HEK293 (cell line): ENCODE data around the gene PACS1.

Experiments
- CTCF ChIA-PET: fragments of 350-600 bp; formaldehyde crosslinking; extraction: SDS; loops from one replicate; lab custom pipeline; 2021; ENCODE audit warnings: antibody characterized with exemption; lab: Yijun Ruan, JAX
- POLR2A ChIA-PET: fragments of 300-600 bp; formaldehyde crosslinking; extraction: SDS; loops from one replicate; lab custom pipeline; 2020; ENCODE audit warnings: antibody characterized with exemption, inconsistent platforms; lab: Yijun Ruan, JAX
- H3K27ac ChIP-seq: fragments of 200-500 bp; sonication (Bioruptor generic); 2 replicates; pipeline ENCODE4 v1.5.1; 2014; ENCODE audit warnings: low read depth, low read length, control low read depth, inconsistent platforms; ENCODE audit errors: extremely low read depth
- H3K36me3 ChIP-seq, 2 experiments: fragments of 200-500 bp in 1 of 2; sonication (Bioruptor generic) in 1 of 2; 1 replicate in 1 of 2; 2 replicates in 1 of 2; pipeline ENCODE4 v1.5.1; 2014 to 2017; ENCODE audit warnings: inconsistent platforms in 2 of 2, low read length in 2 of 2; ENCODE audit not compliant: control insufficient read depth in 2 of 2, insufficient read depth in 1 of 2
- H3K4me1 ChIP-seq: fragments of 200-500 bp; sonication (Bioruptor generic); 2 replicates; pipeline ENCODE4 v1.5.1; 2014; ENCODE audit warnings: mild to moderate bottlenecking, low read length, inconsistent platforms; ENCODE audit not compliant: control insufficient read depth, insufficient read depth
- H3K4me3 ChIP-seq: 2 replicates; pipeline ENCODE4 v1.5.1; 2011; ENCODE audit warnings: low read depth, mild to moderate bottlenecking, control low read depth, low read length, moderate library complexity
- H3K9me3 ChIP-seq: fragments of 200-500 bp; sonication (Bioruptor generic); 2 replicates; pipeline ENCODE4 v1.5.1; 2014; ENCODE audit warnings: low read depth, low read length, inconsistent platforms; ENCODE audit not compliant: control insufficient read depth, insufficient read depth
- BCL11B ChIP-seq: fragments of 450-650 bp; formaldehyde crosslinking; IDR thresholded peaks from 2 replicates; pipeline ENCODE4 v1.5.1; 2016; ENCODE audit warnings: low read depth, missing biosample characterization, missing genetic modification characterization
- EGR2 ChIP-seq: fragments of 450-650 bp; formaldehyde crosslinking; IDR thresholded peaks from 2 replicates; pipeline ENCODE4 v1.5.1; 2016; ENCODE audit warnings: low read depth, missing biosample characterization, missing genetic modification characterization
- HOXC10 ChIP-seq: sonication (generic); formaldehyde crosslinking; IDR thresholded peaks from 2 replicates; pipeline ENCODE4 v1.8.1; 2023; ENCODE audit warnings: mild to moderate bottlenecking, missing genetic modification reagents
- KLF8 ChIP-seq: fragments of 450-650 bp; formaldehyde crosslinking; IDR thresholded peaks from 2 replicates; pipeline ENCODE4 v1.5.1; 2016; ENCODE audit warnings: missing biosample characterization, missing genetic modification characterization
- SCRT1 ChIP-seq: fragments of 450-650 bp; formaldehyde crosslinking; IDR thresholded peaks from 2 replicates; pipeline ENCODE4 v1.5.1; 2016; ENCODE audit warnings: missing biosample characterization, missing genetic modification characterization, borderline replicate concordance
- SCRT2 ChIP-seq: fragments of 450-650 bp; formaldehyde crosslinking; IDR thresholded peaks from 2 replicates; pipeline ENCODE4 v1.5.1; 2016; ENCODE audit warnings: missing biosample characterization, missing genetic modification characterization
- SP3 ChIP-seq: fragments of 450-650 bp; formaldehyde crosslinking; IDR thresholded peaks from 2 replicates; pipeline ENCODE4 v1.5.1; 2016; ENCODE audit warnings: missing biosample characterization, missing genetic modification characterization
- SP7 ChIP-seq: fragments of 450-650 bp; formaldehyde crosslinking; IDR thresholded peaks from 2 replicates; pipeline ENCODE4 v1.5.1; 2016; ENCODE audit warnings: missing biosample characterization, missing genetic modification characterization
- TCF7L2 ChIP-seq: IDR thresholded peaks from 2 replicates; pipeline ENCODE4 v1.6.1; 2011; ENCODE audit warnings: low read depth, mild to moderate bottlenecking, inconsistent platforms, low read length, moderate library complexity, borderline replicate concordance
- ZFP41 ChIP-seq: fragments of 450-650 bp; formaldehyde crosslinking; IDR thresholded peaks from 2 replicates; pipeline ENCODE4 v1.5.1; 2016; ENCODE audit warnings: missing biosample characterization, missing genetic modification characterization, borderline replicate concordance
- ZNF132 ChIP-seq: fragments of 450-650 bp; formaldehyde crosslinking; IDR thresholded peaks from 2 replicates; pipeline ENCODE4 v1.5.1; 2017; ENCODE audit warnings: missing biosample characterization, missing genetic modification characterization, borderline replicate concordance
- ZNF2 ChIP-seq: fragments of 450-650 bp; formaldehyde crosslinking; IDR thresholded peaks from 2 replicates; pipeline ENCODE4 v1.5.1; 2016; ENCODE audit warnings: missing biosample characterization, missing genetic modification characterization
- ZNF274 ChIP-seq, 2 experiments: fragments of 200-500 bp in 1 of 2; fragments of 450-650 bp in 1 of 2; sonication (Bioruptor generic) in 1 of 2; formaldehyde crosslinking in 1 of 2; IDR thresholded peaks; 2 replicates each; pipeline versions ENCODE4 v1.5.1 to v1.6.1; 2014 to 2016; ENCODE audit warnings: borderline replicate concordance in 1 of 2, inconsistent platforms in 1 of 2, low read length in 1 of 2, missing biosample characterization in 1 of 2, missing genetic modification characterization in 1 of 2
- ZNF501 ChIP-seq: fragments of 450-650 bp; formaldehyde crosslinking; IDR thresholded peaks from 2 replicates; pipeline ENCODE4 v1.5.1; 2016; ENCODE audit warnings: missing biosample characterization, missing genetic modification characterization
- ZNF548 ChIP-seq: fragments of 450-650 bp; formaldehyde crosslinking; IDR thresholded peaks from 2 replicates; pipeline ENCODE4 v1.5.1; 2016; ENCODE audit warnings: missing biosample characterization, missing genetic modification characterization
- ZNF610 ChIP-seq: fragments of 450-650 bp; formaldehyde crosslinking; IDR thresholded peaks from 2 replicates; pipeline ENCODE4 v1.5.1; 2016; ENCODE audit warnings: missing biosample characterization, missing genetic modification characterization, borderline replicate concordance
- ZNF624 ChIP-seq: fragments of 450-650 bp; formaldehyde crosslinking; IDR thresholded peaks from 2 replicates; pipeline ENCODE4 v1.5.1; 2017; ENCODE audit warnings: missing biosample characterization, missing genetic modification characterization
- ZNF768 ChIP-seq: fragments of 450-650 bp; formaldehyde crosslinking; IDR thresholded peaks from 2 replicates; pipeline ENCODE4 v1.5.1; 2018; ENCODE audit warnings: missing biosample characterization, mild to moderate bottlenecking, missing genetic modification characterization
- TF ChIP-seq, protein P1 (sequence below): fragments of 450-650 bp; formaldehyde crosslinking; IDR thresholded peaks from 2 replicates; pipeline ENCODE4 v1.5.1; 2016; ENCODE audit warnings: missing biosample characterization, missing genetic modification characterization, low read depth
- TF ChIP-seq, protein P2 (sequence below): fragments of 450-650 bp; formaldehyde crosslinking; IDR thresholded peaks from 2 replicates; pipeline ENCODE4 v1.5.1; 2016; ENCODE audit warnings: missing biosample characterization, missing genetic modification characterization
- TF ChIP-seq, protein P3 (sequence below): fragments of 450-650 bp; formaldehyde crosslinking; IDR thresholded peaks from 2 replicates; pipeline ENCODE4 v1.5.1; 2016; ENCODE audit warnings: missing biosample characterization, missing genetic modification characterization

PACS1 gene

DNA sequence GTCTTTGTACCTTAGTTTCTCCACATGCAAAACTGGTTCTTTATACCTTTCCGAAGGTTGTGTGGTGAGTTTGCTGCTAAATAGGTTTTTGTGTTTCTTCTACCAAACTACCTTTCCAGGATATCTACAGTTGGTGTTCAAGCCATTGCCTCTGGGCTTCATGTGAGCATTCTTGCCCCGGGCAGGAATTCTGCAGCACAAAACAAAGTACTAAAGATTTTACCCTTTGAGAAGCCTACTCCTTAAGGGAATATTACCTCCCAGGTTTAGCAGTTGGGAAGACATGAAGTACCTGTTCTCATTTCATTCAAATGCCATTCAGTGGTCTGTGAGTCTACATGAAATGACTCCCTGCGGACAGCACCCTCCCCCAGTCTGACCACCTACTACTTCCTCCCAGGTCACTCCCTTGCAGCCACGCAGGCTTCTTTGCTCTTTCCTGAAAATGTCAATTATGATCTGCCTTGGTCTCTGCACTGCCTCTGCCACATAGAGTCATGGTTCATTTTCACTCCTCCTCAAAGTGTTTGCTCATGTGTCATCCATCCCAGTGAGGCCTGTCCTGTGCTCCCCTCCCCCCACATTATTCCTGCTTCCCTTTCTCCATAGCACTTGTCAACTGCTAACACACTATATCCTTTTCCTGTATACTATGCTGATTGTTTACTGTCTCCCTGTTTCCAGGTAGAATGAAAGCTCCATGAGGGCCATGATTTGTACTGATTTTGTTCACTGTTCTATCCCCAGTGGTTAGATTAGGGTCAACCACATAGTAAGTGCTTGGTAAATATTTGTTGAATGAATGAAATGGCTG is 36.9 kb downstream of the PACS1 start:
- no peak overlapping the region for H3K27ac ChIP-seq
- H3K4me1 ChIP-seq: no peaks in the 10 kb centered on the region; the same call in 1 of the 2 replicates
- TF ChIP-seq SP7 (no peak), ZNF768 (no peak), EGR2 (tag by site-specific recombination) (peak; percentile 37; the same call in 1 of the 2 replicates), BCL11B (tag by site-specific recombination) (no peak)
- TF ChIP-seq, protein P1, sequence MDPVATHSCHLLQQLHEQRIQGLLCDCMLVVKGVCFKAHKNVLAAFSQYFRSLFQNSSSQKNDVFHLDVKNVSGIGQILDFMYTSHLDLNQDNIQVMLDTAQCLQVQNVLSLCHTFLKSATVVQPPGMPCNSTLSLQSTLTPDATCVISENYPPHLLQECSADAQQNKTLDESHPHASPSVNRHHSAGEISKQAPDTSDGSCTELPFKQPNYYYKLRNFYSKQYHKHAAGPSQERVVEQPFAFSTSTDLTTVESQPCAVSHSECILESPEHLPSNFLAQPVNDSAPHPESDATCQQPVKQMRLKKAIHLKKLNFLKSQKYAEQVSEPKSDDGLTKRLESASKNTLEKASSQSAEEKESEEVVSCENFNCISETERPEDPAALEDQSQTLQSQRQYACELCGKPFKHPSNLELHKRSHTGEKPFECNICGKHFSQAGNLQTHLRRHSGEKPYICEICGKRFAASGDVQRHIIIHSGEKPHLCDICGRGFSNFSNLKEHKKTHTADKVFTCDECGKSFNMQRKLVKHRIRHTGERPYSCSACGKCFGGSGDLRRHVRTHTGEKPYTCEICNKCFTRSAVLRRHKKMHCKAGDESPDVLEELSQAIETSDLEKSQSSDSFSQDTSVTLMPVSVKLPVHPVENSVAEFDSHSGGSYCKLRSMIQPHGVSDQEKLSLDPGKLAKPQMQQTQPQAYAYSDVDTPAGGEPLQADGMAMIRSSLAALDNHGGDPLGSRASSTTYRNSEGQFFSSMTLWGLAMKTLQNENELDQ: no peak
- TF ChIP-seq, protein P2, sequence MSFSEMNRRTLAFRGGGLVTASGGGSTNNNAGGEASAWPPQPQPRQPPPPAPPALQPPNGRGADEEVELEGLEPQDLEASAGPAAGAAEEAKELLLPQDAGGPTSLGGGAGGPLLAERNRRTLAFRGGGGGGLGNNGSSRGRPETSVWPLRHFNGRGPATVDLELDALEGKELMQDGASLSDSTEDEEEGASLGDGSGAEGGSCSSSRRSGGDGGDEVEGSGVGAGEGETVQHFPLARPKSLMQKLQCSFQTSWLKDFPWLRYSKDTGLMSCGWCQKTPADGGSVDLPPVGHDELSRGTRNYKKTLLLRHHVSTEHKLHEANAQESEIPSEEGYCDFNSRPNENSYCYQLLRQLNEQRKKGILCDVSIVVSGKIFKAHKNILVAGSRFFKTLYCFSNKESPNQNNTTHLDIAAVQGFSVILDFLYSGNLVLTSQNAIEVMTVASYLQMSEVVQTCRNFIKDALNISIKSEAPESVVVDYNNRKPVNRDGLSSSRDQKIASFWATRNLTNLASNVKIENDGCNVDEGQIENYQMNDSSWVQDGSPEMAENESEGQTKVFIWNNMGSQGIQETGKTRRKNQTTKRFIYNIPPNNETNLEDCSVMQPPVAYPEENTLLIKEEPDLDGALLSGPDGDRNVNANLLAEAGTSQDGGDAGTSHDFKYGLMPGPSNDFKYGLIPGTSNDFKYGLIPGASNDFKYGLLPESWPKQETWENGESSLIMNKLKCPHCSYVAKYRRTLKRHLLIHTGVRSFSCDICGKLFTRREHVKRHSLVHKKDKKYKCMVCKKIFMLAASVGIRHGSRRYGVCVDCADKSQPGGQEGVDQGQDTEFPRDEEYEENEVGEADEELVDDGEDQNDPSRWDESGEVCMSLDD (tag by site-specific recombination): no peak
- CTCF ChIA-PET: interaction anchor here (2.0 to 2.1 kb wide), 2 partner anchors 27 to 39 kb away, joined by 5 to 11 read pairs; no protein-coding TSS in a partner anchor
- POLR2A ChIA-PET: interaction anchor here (0.6 to 1.1 kb wide), 2 partner anchors 9 to 17 kb away, joined by 3 read pairs; no protein-coding TSS in a partner anchor
- H3K9me3 ChIP-seq: no peaks in the 10 kb centered on the region
- no peak overlapping the region for H3K4me3 ChIP-seq
- H3K36me3 ChIP-seq: no peaks in the 10 kb centered on the region

DNA sequence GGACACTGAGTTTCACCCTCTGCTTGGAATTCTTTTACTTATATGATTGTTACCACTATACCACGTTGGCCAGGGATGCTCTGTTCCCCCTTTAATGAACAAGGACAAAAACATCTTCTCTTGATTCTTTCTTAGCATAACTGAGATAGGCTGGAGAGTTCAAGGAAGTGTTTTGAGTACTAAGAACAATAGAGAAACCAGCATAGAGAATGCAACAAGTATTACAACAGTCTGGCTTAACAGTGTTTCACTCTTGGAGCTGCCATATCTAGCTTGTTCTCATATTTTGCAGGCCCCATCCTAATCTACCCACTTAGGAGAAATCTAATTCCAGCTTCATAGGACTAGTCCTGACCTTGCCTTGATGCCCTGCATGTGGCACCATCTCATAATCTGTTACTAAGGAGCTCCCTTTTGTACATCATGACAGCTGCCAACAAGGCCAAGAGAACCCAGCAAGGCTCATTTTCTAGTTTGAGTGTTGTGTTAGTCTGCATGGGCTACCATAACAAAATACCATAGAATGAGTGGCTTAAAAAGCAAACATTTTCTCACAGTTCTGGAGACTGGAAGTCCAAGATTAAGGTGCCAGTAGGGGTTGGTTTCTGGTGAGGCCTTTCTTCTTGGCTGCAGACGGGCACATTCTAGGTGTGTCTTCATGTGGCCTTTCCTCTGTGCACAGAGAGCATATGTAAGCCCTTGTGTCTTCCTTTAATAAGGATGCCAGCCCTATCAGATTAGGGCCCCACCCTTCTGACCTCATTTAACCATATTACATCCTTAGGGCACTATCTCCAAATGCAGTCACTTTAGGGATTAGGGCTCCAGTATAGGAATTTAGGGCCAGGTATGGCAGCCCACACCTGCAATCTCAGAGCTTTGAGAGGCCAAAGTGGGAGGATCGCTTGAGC is 37.8 kb downstream of the PACS1 start:
- TF ChIP-seq ZNF548: peak; percentile 50; the same call in 1 of the 2 replicates
- TF ChIP-seq SCRT2 (tag by site-specific recombination): peak; percentile 51; the same call in 1 of the 2 replicates
- no peak for TF ChIP-seq ZNF768
- no peak for TF ChIP-seq KLF8 (tag by site-specific recombination)
- no peak for TF ChIP-seq ZFP41 (tag by site-specific recombination)
- TF ChIP-seq SCRT1 (tag by site-specific recombination): 0 out of 2 replicates have a peak, but pooled peaks have one; percentile 12
- no peaks in the 10 kb centered on the region for H3K9me3 ChIP-seq
- no peak overlapping the region for H3K4me3 ChIP-seq
- no peaks in the 10 kb centered on the region; the same call in 1 of the 2 replicates for H3K4me1 ChIP-seq
- H3K27ac ChIP-seq: no peak overlapping the region
- POLR2A ChIA-PET: interaction anchor here (0.6 to 1.1 kb wide), 2 partner anchors 8 to 18 kb away, joined by 3 read pairs; no protein-coding TSS in a partner anchor
- CTCF ChIA-PET: interaction anchor here (2.0 to 2.1 kb wide), 2 partner anchors 26 to 40 kb away, joined by 5 to 11 read pairs; no protein-coding TSS in a partner anchor
- H3K36me3 ChIP-seq: no peaks in the 10 kb centered on the region

DNA sequence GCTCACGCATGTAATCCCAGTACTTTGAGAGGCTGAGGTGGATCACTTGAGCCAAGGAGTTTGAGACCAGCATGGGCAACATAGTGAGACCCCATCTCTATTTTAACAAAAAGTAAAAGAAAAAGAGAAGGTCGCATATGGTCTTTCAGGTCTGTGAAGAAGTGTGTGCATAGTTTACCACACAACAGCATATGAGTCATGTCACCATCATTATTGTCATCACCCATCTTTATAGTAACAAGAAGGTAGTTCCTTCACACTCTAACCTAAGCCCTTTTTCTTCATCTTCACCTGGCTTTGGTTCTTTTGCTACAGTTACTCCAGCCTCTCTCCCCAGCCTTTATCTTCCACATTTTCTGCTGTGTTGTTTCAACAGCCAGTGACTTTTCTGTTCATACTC is 39.2 kb downstream of the PACS1 start:
- Histone ChIP-seq H3K27ac (no peak overlapping the region), H3K36me3 (no peaks in the 10 kb centered on the region), H3K4me3 (no peak overlapping the region), H3K4me1 (peaks cover 4% of the 10 kb centered on the region), H3K9me3 (no peaks in the 10 kb centered on the region)
- no peak for TF ChIP-seq ZFP41 (tag by site-specific recombination)
- no peak for TF ChIP-seq HOXC10 (CRISPR knock-in tag)
- no peak for TF ChIP-seq ZNF624 (tag by site-specific recombination)
- no peak for TF ChIP-seq ZNF548
- no peak for TF ChIP-seq SP3 (tag by site-specific recombination)
- no peak for TF ChIP-seq ZNF2
- no peak for TF ChIP-seq TCF7L2
- no peak for TF ChIP-seq ZNF132 (tag by site-specific recombination)
- no peak for TF ChIP-seq ZNF274 (IDR thresholded peaks at IDR 0.05; ENCODE audit: low read length)
- TF ChIP-seq ZNF274 (tag by site-specific recombination; IDR thresholded peaks at IDR 0.05; ENCODE audit: borderline replicate concordance): no peak
- no peak for TF ChIP-seq ZNF501 (tag by site-specific recombination)
- TF ChIP-seq ZNF768: no peak
- no peak for TF ChIP-seq ZNF610 (tag by site-specific recombination)
- TF ChIP-seq, protein P3, sequence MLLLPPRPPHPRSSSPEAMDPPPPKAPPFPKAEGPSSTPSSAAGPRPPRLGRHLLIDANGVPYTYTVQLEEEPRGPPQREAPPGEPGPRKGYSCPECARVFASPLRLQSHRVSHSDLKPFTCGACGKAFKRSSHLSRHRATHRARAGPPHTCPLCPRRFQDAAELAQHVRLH: no peak
- POLR2A ChIA-PET: no interaction called here
- CTCF ChIA-PET: interaction anchor here (2.0 to 2.1 kb wide), 2 partner anchors 25 to 41 kb away, joined by 5 to 11 read pairs; no protein-coding TSS in a partner anchor
